Stimulated activated CD4-positive, alpha-beta T cell treated with anti-CD3 and anti-CD28 coated beads, Interleukin-12 subunit alpha, Interleukin-12 subunit beta, amount 100 ng/mL, for 48 hours (primary cell): Measurements from ENCODE around the gene CNTN1.

Experiments used
- DNase-seq, 3 donors: peaks; one replicate each; pipeline ENCODE4 v3.0.0-alpha.2; 2020; ENCODE audit warnings: low read depth in 2 of 3, low spot score in 1 of 3

CNTN1 gene

DNA sequence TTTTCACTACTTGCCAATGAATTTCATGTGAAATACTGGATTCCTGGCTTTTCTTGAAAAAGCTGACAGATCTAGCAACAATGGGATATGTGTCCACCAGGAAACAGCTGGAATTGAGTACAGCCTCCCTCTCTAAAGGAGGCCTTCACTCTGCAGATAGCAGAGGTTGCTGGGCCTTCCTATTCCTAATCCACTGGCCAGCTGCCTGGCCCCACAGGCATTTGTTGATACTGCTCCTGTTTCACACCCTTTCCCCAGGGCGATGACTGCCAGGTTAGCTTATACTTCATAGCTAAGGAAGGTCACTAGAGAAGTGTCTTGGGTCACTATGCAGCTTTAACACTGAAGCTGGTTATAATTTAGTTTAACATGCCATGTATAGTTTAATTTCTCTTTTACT lies 408.3 kb downstream of the CNTN1 start:
- DNase-seq = no peak

- no peak for DNase-seq
These were observed 409.6 kb downstream of the CNTN1 start for GRCh38 chr12:41101806-41102205.

- no peak for DNase-seq
These were observed 411.4 kb downstream of the CNTN1 start for GRCh38 chr12:41103614-41104013.

DNA sequence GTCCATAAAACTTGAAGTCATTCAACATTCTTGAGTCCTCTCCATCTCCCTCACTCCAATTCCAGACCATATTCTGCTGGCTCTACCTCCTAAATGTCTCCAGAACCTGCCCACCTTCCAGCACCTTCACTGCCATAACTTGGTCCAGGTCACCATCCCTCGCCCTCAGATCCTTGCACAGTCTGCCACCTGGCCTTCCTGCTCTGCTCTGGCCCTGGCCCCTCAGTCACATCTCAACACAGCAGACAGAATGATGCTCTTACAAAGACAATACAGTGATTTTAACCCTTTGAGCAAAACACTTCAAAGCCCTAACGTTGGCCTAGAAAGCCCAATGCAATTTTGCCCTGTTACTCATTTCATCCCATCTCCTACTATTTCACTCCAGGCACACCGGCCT lies 414.1 kb downstream of the CNTN1 start:
- DNase-seq = no peak

GRCh38 chr12:41108032-41108431 lies 415.8 kb downstream of the CNTN1 start:
- no peak for DNase-seq

DNA sequence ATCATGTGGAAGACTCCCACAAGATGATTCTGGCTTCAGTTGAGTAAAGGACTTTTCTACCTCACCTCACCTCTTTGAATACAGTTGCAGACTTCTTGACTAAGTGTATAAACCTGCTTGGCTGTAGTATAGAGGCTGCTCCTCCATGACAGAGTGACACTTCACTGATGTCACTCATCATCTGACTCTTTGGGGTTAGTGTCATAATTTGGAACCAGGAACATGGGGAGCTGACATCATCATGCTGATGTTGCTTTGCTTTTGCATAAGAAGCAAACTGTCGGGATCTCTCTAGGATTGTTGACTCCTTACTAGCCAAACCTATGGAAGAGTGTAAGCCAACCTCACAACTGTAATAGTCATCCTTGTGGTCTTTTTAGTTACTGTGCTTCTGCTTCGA lies 420.7 kb downstream of the CNTN1 start:
- no peak for DNase-seq

DNA sequence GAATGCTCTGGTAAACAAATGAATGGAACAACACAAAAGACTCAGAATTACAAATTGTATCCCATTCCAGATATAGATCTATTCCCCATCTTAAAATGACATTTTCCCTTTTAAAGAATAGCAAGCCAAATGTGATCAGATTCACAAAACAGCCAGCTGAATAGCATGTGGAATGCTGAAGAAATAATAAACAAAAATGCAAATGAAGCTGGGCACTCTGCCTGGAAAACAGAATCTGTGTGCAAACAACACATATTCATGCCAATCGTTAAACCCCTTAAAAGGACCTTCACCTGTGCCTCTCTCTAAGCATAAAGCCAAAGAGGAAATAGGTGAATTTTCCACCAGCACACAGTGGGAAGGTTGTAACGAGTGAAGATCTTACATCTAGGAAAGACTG lies 428.0 kb downstream of the CNTN1 start:
- no peak for DNase-seq

GRCh38 chr12:41121374-41121773 lies 429.1 kb downstream of the CNTN1 start:
- DNase-seq = no peak
